Measurements from ENCODE around the gene ARHGEF6. TPM values are rescaled to one million over a fixed set of nuclear protein-coding genes. Genes with fewer than 3 reads are reported as not detected.

Gene ARHGEF6
- total and polyA plus RNA-seq, 2 experiments from 2014 or later: 2.5 to 6.0 TPM

DNA sequence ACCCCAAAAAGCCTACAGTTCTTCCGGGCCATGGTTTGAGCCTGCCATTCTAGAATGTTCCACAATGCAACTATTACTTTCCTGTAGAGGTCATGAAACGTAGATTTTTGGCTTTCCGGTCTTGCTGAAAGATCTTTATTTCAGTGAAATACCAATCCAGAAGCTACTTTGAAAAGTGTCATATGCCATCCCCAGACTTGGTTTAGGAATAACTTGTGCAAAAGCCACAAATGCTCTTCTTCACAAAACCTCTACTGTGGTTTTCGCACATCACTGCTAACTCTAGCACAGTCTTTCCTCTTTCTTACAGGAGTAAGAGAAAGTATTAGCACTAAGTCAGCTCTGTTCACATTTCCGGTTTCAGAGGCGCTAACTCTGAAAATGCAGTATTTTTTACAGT, 145.5 kb downstream of the ARHGEF6 start (continued):
- TF ChIP-seq, protein P1, sequence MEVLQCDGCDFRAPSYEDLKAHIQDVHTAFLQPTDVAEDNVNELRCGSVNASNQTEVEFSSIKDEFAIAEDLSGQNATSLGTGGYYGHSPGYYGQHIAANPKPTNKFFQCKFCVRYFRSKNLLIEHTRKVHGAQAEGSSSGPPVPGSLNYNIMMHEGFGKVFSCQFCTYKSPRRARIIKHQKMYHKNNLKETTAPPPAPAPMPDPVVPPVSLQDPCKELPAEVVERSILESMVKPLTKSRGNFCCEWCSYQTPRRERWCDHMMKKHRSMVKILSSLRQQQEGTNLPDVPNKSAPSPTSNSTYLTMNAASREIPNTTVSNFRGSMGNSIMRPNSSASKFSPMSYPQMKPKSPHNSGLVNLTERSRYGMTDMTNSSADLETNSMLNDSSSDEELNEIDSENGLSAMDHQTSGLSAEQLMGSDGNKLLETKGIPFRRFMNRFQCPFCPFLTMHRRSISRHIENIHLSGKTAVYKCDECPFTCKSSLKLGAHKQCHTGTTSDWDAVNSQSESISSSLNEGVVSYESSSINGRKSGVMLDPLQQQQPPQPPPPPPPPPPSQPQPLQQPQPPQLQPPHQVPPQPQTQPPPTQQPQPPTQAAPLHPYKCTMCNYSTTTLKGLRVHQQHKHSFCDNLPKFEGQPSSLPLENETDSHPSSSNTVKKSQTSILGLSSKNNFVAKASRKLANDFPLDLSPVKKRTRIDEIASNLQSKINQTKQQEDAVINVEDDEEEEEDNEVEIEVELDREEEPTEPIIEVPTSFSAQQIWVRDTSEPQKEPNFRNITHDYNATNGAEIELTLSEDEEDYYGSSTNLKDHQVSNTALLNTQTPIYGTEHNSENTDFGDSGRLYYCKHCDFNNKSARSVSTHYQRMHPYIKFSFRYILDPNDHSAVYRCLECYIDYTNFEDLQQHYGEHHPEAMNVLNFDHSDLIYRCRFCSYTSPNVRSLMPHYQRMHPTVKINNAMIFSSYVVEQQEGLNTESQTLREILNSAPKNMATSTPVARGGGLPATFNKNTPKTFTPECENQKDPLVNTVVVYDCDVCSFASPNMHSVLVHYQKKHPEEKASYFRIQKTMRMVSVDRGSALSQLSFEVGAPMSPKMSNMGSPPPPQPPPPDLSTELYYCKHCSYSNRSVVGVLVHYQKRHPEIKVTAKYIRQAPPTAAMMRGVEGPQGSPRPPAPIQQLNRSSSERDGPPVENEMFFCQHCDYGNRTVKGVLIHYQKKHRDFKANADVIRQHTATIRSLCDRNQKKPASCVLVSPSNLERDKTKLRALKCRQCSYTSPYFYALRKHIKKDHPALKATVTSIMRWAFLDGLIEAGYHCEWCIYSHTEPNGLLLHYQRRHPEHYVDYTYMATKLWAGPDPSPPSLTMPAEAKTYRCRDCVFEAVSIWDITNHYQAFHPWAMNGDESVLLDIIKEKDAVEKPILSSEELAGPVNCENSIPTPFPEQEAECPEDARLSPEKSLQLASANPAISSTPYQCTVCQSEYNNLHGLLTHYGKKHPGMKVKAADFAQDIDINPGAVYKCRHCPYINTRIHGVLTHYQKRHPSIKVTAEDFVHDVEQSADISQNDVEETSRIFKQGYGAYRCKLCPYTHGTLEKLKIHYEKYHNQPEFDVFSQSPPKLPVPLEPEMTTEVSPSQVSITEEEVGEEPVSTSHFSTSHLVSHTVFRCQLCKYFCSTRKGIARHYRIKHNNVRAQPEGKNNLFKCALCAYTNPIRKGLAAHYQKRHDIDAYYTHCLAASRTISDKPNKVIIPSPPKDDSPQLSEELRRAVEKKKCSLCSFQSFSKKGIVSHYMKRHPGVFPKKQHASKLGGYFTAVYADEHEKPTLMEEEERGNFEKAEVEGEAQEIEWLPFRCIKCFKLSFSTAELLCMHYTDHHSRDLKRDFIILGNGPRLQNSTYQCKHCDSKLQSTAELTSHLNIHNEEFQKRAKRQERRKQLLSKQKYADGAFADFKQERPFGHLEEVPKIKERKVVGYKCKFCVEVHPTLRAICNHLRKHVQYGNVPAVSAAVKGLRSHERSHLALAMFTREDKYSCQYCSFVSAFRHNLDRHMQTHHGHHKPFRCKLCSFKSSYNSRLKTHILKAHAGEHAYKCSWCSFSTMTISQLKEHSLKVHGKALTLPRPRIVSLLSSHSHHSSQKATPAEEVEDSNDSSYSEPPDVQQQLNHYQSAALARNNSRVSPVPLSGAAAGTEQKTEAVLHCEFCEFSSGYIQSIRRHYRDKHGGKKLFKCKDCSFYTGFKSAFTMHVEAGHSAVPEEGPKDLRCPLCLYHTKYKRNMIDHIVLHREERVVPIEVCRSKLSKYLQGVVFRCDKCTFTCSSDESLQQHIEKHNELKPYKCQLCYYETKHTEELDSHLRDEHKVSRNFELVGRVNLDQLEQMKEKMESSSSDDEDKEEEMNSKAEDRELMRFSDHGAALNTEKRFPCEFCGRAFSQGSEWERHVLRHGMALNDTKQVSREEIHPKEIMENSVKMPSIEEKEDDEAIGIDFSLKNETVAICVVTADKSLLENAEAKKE (CRISPR knock-in tag; IDR thresholded peaks at IDR 0.05): no peak
- TF ChIP-seq ZNF331 (CRISPR knock-in tag; IDR thresholded peaks at IDR 0.05; ENCODE audit: low read depth) (no peak), ZNF114 (CRISPR knock-in tag; IDR thresholded peaks at IDR 0.05) (no peak)
- TF ChIP-seq, protein P2, sequence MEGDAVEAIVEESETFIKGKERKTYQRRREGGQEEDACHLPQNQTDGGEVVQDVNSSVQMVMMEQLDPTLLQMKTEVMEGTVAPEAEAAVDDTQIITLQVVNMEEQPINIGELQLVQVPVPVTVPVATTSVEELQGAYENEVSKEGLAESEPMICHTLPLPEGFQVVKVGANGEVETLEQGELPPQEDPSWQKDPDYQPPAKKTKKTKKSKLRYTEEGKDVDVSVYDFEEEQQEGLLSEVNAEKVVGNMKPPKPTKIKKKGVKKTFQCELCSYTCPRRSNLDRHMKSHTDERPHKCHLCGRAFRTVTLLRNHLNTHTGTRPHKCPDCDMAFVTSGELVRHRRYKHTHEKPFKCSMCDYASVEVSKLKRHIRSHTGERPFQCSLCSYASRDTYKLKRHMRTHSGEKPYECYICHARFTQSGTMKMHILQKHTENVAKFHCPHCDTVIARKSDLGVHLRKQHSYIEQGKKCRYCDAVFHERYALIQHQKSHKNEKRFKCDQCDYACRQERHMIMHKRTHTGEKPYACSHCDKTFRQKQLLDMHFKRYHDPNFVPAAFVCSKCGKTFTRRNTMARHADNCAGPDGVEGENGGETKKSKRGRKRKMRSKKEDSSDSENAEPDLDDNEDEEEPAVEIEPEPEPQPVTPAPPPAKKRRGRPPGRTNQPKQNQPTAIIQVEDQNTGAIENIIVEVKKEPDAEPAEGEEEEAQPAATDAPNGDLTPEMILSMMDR (conservative IDR thresholded peaks at IDR 0.05; ENCODE audit: low read depth in 2 of 2): no peak

DNA sequence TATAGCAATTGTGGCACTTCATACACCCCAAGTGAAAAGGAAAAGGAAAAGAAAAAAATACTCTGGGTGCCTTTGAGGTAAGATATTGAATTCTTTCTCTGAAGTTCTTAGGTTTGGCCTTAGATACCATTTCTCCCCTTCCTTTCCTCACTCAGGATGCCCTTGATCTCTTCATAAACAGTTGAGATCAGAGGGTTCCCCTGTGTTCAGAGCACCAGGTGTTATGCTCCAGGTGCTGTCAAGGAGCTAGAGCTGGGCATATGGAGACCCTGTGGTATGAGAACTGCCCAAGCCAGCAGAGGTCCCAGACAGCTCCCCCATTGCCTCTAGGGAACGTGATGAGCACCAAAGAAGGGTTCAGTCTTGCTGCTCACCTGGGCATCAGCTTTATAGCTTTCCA, 149.9 kb downstream of the ARHGEF6 start:
- ATAC-seq (no peak), DNase-seq (ENCODE audit: low spot score) (no peak)
- Mint-ChIP-seq H3K27ac (no peak overlapping the region), H3K9me3 (no peaks in the 10 kb centered on the region), H3K36me3 (ENCODE audit: low read depth) (no peaks in the 10 kb centered on the region), H3K4me1 (peaks cover 11% of the 10 kb centered on the region; the same call in 2 of the 3 replicates), H3K4me3 (no peak overlapping the region), H3K27me3 (ENCODE audit: insufficient read depth, low read depth, poor library complexity) (peaks cover 4% of the 10 kb centered on the region)
- Histone ChIP-seq H3K27me3 (ENCODE audit: insufficient read depth) (no peaks in the 10 kb centered on the region), H3K4me2 (no peak overlapping the region), H3K79me2 (replicated peaks; ENCODE audit: insufficient read depth) (no peaks in the 10 kb centered on the region), H3K36me3 (ENCODE audit: insufficient read depth) (no peaks in the 10 kb centered on the region), H3K27ac (ENCODE audit: low read depth) (no peak overlapping the region), H3K4me1 (ENCODE audit: insufficient read depth) (peaks cover 8% of the 10 kb centered on the region), H3K9me2 (ENCODE audit: insufficient read depth) (no peaks in the 10 kb centered on the region), H3K4me3 (no peak overlapping the region), H2AFZ (no peak overlapping the region), H4K20me1 (replicated peaks; ENCODE audit: insufficient read depth) (no peaks in the 10 kb centered on the region), H3F3A (replicated peaks; ENCODE audit: low read depth) (no peaks in the 10 kb centered on the region)
- TF ChIP-seq EZH2phosphoT487 (IDR thresholded peaks at IDR 0.05; ENCODE audit: unreplicated experiment) (no peak), POLR2AphosphoS5 (IDR thresholded peaks at IDR 0.05; ENCODE audit: low read depth) (no peak), ZNF114 (CRISPR knock-in tag; IDR thresholded peaks at IDR 0.05) (no peak), EZH2 (IDR thresholded peaks at IDR 0.05; ENCODE audit: low read depth, unreplicated experiment) (no peak)

All from GM23338 (cell line).